ENCODE results near the gene DHFR. TPM values are rescaled to one million over a fixed set of nuclear protein-coding genes. Genes with fewer than 3 reads are reported as not detected.

DHFR gene
- total RNA-seq, 1 donor from 2014 or later: 18.1 TPM

- DNase-seq (ENCODE audit: low read depth, low spot score): no peak
Observed at GRCh38 chr5:80655231-80655774, 520 bp upstream of the DHFR start.

DNA sequence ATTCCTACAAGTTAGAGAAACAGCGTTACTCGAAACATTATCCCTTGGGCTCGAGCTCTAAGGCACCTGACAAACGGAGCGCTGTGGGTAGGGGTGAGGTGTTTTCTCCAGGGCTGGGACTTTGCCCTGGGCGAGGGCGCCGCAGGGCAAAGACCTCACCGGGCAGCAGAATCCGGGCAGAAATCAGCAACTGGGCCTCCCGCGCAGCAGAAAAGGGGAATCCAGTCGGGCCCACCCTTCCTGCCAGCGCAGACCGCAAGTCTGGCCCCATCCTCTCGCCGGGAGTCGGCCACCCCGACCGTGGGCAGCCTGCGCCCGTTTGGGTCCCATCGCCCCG lies 761 bp downstream of the DHFR start:
- DNase-seq (ENCODE audit: low read depth, low spot score): no peak

- no peak for DNase-seq (ENCODE audit: low read depth, low spot score)
Observed at GRCh38 chr5:80653502-80653901, 1.3 kb downstream of the DHFR start.

- no peak for DNase-seq (ENCODE audit: low read depth, low spot score)
Observed at GRCh38 chr5:80646926-80647325, 7.9 kb downstream of the DHFR start.

GRCh38 chr5:80644900-80645299 lies 9.9 kb downstream of the DHFR start:
- DNase-seq (ENCODE audit: low read depth, low spot score): no peak

GRCh38 chr5:80641353-80641752 lies 13.4 kb downstream of the DHFR start:
- DNase-seq (ENCODE audit: low read depth, low spot score): no peak

GRCh38 chr5:80634193-80634592 lies 20.6 kb downstream of the DHFR start:
- no peak for DNase-seq (ENCODE audit: low read depth, low spot score)

DNA sequence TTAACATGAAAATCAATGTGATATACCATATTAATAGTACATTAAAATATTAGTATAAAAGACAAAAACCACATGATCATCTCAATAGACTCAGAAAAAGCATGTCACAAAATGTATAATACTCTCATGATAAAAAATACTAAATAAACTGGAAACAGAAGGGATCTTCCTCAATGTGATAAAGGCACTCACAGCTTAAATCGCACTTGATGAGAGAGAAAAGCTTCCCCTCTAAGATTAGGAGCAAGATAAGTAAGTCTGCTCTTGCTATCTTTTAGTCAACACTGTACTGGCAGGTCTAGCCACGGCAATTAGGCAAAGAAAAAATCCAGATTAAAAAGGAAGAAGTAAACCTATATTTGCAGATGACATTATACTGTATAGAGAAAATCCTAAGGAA lies 22.1 kb downstream of the DHFR start:
- no peak for DNase-seq (ENCODE audit: low read depth, low spot score)

DNA sequence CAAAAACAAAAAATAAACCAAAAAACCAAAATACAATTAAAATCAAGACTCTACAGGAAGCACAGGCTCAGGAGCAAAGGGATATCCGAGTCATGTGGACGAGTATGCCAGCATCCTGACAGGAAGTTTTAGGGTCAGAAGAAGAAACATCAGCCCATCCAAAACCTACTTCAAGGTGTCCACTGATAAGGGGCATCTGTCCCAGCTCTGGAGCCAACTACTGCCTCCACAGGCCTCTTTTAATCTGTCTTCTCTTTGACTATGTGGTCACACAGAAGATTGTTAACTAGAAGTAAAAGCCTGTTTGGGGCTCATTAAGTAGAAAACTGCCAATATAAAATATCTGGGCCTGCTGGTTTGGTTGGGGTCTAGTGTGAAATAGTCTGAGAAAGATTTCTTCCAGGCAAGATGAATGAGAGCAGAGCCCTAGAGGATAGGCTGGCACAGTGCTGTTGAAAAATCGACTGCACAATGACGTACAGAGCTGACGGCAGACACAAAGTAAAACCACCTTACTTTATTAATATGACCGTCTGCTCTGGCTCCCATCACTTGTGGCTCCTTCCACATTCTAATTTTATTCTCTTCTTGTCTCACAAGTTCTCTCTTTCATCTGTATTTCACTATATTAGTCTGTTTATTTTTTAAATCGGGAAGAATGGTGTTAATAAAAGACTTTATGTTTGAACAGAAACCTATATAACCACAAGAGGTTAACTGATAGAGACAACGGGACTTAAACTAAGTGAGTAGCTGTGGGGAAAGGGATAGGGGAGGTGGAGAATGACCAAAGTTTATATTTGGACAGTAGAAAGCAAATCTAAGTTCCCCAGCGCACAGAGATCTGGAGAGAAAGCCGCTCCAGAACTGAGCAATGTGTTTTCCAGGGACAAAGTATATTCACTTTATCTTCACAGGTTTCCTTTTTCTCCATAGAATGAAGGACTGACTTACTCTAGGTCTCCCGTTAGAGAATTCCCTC lies 23.2 kb downstream of the DHFR start:
- DNase-seq (ENCODE audit: low read depth, low spot score): no peak

GRCh38 chr5:80629281-80629680 lies 25.5 kb downstream of the DHFR start:
- no peak for DNase-seq (ENCODE audit: low read depth, low spot score)

GRCh38 chr5:80625230-80625629 lies 29.6 kb downstream of the DHFR start:
- no peak for DNase-seq (ENCODE audit: low read depth, low spot score)

DNA sequence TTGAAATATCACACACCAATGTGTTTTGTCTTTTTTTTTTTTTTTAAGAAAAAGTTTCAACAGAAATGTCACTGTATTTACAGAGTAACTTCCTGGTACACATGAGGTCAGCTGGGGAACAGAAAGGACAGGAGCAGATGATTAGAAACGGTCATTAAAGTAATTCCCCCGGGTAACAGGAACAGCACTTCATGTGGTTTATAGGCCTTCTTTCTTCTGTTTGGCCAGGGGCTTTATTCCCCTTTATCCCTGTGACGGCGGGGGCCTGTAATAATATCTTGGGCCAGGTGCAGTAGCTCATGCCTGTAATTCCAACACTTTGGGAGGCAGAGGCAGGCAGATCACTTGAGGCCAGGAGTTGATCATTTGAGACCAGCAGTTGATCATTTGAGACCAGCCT lies 30.8 kb downstream of the DHFR start:
- no peak for DNase-seq (ENCODE audit: low read depth, low spot score)

DNA sequence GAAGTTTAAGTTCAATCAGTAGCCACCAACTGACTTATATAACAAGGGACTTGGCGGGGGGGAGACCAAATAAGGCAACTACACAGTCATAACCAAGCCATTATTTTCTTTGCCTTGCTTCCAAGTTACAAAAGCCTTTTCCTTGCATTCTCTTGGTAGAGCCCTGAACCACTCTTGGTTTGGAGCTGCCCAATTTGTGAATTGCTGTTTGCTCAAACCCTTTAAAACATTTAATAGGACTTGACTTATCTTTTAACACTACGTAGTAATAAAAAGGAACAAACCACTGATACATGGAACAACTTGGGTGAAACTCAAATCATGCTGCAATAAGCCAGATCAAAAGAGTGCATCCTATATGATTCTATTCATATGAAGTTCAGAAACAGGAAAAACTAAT lies 32.0 kb downstream of the DHFR start:
- no peak for DNase-seq (ENCODE audit: low read depth, low spot score)

DNA sequence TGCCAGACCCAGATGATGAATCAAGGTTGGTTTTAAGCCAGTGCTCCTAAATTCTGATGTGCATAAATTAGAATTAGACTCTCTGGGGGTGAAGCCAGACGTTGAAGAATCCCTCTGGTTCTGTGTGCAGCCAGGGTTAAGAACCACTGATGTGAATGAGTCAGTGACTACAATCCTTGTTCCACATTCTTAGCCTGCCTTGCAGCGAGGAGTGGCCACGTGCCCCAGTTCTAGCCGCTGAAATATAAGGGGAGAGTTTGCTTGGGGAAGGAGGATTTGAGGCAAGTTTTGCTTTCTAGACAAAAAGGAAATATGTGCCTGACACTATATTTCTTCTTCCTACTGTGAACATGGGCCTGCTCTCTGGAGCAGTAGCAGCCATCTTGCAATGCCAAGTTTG lies 34.6 kb downstream of the DHFR start:
- DNase-seq (ENCODE audit: low read depth, low spot score): no peak

GRCh38 chr5:80619086-80619485 lies 35.7 kb downstream of the DHFR start:
- DNase-seq (ENCODE audit: low read depth, low spot score): no peak

DNA sequence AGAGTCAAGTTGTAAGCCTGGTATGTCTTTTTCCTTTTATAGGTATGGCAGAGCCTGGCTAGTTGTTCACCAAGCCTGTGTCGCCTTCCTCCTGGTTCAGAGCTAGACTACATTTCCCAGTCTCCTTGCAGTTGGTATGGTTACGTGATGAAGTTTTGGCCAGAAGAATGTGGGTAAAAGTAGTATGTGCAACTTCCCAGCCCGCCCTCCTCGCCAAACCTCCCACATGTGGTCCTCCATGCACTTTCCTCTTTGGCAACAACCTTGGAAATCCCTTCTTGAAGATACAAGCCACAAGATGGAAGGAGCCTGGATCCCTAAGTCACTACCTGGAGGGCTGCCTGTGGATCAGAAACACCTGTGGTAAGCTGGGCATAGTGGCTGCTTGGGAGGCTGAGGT lies 36.3 kb downstream of the DHFR start:
- no peak for DNase-seq (ENCODE audit: low read depth, low spot score)

DNA sequence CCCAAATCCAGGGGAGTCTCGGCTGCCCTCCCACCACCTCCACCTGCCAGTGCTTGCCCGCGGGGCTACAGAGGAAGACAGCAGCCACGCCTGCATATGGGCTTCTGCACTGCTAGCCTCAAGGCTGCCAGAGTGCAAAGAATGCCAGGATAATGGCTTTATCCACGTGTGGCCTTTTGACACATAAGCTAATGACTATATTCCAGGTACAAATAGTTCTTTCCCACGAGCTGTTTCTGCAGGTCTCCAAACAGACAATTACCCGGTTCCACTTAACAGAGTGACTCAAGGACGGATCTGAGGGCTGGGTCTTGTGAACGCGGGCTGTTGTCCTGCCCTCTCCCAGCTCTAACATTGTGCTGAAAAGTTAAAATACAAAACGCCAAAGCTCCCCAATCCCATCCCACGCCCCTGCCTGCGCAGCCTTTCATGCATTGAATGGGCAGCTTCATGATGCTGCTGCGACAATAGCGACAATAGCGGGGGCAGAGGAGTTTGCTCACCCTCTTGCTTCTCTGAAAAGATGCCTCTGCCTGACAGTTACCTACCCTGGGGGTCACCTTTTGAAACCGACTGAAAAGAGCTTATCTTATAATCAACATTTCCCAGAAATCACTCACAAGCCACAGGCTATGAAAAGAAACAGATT lies 39.4 kb downstream of the DHFR start:
- no peak for DNase-seq (ENCODE audit: low read depth, low spot score)

DNA sequence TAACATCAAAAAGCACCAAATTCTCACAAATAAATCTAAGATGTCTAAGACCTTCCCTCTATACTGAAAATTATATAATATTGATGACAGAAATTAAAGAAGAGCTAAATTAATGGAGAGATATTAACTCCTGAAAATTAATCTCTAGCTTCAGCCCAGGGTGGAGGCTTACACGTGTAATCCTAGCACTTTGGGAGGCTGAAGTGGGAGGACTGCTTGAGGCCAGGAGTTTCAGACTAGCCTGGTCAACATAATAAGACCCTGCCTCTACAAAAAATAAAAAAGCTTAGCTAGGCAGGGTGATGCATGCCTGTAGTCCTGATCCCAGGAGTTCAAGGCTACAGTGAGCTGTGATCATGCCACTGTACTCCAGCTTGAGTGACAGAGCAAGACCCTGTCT lies 45.1 kb downstream of the DHFR start:
- no peak for DNase-seq (ENCODE audit: low read depth, low spot score)

- no peak for DNase-seq (ENCODE audit: low read depth, low spot score)
Observed at GRCh38 chr5:80608731-80609130, 46.1 kb downstream of the DHFR start.

GRCh38 chr5:80607832-80608231 lies 47.0 kb downstream of the DHFR start:
- no peak for DNase-seq (ENCODE audit: low read depth, low spot score)

DNA sequence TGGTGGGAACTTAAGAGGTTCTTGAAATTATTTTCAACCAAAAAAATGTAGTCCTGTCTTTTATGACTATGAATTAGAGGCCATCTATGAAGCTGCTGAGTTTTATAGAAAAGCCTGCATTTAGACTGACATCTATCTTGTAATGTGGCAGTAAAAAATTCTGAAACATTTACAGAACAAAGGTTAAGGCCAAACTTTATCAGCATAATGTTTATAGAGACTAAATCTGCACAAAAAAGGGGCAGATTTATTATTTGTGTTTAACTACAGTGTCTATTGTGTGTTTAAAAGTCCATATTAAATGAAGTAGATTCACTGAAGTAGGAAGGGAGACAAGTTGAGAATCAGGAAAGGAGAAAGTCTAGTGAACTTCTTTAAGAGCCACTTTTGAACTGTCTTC lies 47.4 kb downstream of the DHFR start:
- DNase-seq (ENCODE audit: low read depth, low spot score): no peak

DNA sequence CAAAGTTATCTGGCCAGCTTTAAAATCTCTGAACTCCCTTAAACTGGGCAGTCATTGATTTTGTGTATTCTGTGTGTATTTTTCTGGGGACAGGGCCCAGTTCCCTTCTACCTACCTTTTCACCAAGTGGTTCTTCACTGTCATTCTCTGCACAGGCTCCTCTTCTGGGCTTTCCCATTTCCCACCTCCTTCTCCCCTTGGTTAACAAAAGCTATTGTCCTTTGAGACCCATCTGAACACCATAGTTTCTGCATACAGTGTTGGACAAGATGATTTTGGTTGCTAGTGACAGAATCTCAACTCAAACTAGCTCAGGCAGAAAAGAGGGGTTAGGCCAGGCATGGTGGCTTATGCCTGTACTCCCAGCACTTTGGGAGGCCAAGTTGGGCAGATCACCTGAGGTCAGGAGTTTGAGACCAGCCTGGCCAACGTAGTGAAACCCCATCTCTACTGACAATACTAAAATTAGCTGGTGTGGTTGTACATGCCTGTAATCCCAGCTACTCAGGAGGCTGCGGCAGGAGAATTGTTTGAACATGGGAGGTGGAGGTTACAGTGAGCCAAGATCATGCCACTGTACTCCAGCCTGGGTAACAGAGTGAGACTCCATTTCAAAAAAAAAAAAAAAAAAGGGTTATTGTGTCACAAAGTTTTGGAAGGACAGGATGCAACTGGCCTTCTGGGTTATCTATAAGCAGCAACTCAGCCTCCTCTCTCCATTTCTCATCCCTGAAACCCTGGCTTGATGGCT lies 53.7 kb downstream of the DHFR start:
- no peak for DNase-seq (ENCODE audit: low read depth, low spot score)
